Immature natural killer cell (primary cell): ENCODE measurements around the gene CIITA. TPM values are rescaled to one million over a fixed set of nuclear protein-coding genes. Genes with fewer than 3 reads are reported as not detected.

Source experiments
- DNase-seq, 3 donors: peaks; one replicate each; pipeline ENCODE4 v3.0.0; 2022; ENCODE audit warnings: mixed read lengths in 1 of 3
- H3K27ac Mint-ChIP-seq, 6 donors: one replicate each; pipeline ENCODE4 v1.8.0; 2020; ENCODE audit warnings: mixed read lengths in 6 of 6, mild to moderate bottlenecking in 5 of 6, inconsistent platforms in 4 of 6, moderate library complexity in 3 of 6
- H3K27me3 Mint-ChIP-seq, 3 donors: one replicate each; pipeline ENCODE4 v1.8.0; 2020 to 2021; ENCODE audit warnings: low read depth in 3 of 3, mild to moderate bottlenecking in 3 of 3, mixed read lengths in 3 of 3, moderate library complexity in 3 of 3, inconsistent platforms in 1 of 3
- H3K36me3 Mint-ChIP-seq, 3 donors: one replicate each; pipeline ENCODE4 v1.8.0; 2020; ENCODE audit warnings: mixed read lengths in 3 of 3, inconsistent platforms in 2 of 3, mild to moderate bottlenecking in 2 of 3
- H3K4me1 Mint-ChIP-seq, 2 donors: one replicate each; pipeline ENCODE4 v1.8.0; 2020; ENCODE audit warnings: inconsistent platforms in 2 of 2, mild to moderate bottlenecking in 2 of 2, mixed read lengths in 2 of 2, moderate library complexity in 1 of 2
- H3K4me3 Mint-ChIP-seq, 5 donors: one replicate each; pipeline ENCODE4 v1.8.0; 2020; ENCODE audit warnings: mild to moderate bottlenecking in 5 of 5, mixed read lengths in 5 of 5, inconsistent platforms in 3 of 5, moderate library complexity in 3 of 5
- H3K9me3 Mint-ChIP-seq, 6 donors: one replicate each; pipeline ENCODE4 v1.8.0; 2020; ENCODE audit warnings: mild to moderate bottlenecking in 6 of 6, mixed read lengths in 6 of 6, inconsistent platforms in 4 of 6, moderate library complexity in 3 of 6
- polyA plus RNA-seq, 3 donors: library from polyadenylated mRNA; unstranded; fragments of 300-500 nt; fragmentation: Illumina TruSeq; gene quantifications; one replicate each; pipeline ENCODE4 v1.2.3, GENCODE V29; 2021

The CIITA gene
- polyA plus RNA-seq, 3 donors from 2014 or later = 0.25 to 2.4 (median 1.7) TPM

GRCh38 chr16:10942352-10943063 is 65.5 kb downstream of the CIITA start, which contains the start of gene DEXI:
Gene DEXI, minus strand, starts transcription at chr16:10942468. Its CDS starts 463 bp downstream, at chr16:10942005.
- H3K27ac Mint-ChIP-seq = peak within 1 kb of the TSS; percentile 60 to 84 (median 78)
- no peaks in the 10 kb centered on the region for H3K36me3 Mint-ChIP-seq
- peaks cover 81 to 82% of the 10 kb centered on the region in 2 donors for H3K4me1 Mint-ChIP-seq
- H3K27me3 Mint-ChIP-seq = peaks cover 2 to 11% (median 5%) of the 10 kb centered on the region in 3 donors
- peak; percentile 94 to 95 (median 94) for DNase-seq
- no peaks in the 10 kb centered on the region for H3K9me3 Mint-ChIP-seq
- H3K4me3 Mint-ChIP-seq = peak within 1 kb of the TSS; percentile 89 to 93 (median 89)

- Mint-ChIP-seq H3K4me3 (peak overlapping the region; percentile 81 to 87 (median 83)), H3K27me3 (peaks cover 2 to 11% (median 5%) of the 10 kb centered on the region in 3 donors), H3K9me3 (no peaks in the 10 kb centered on the region), H3K36me3 (no peaks in the 10 kb centered on the region), H3K27ac (peak overlapping the region in 1 of 6 donors; percentile 74), H3K4me1 (peaks cover 76 to 77% of the 10 kb centered on the region in 2 donors)
- DNase-seq = no peak
Observed at GRCh38 chr16:10943064-10943353, 66.0 kb downstream of the CIITA start.

- H3K27me3 Mint-ChIP-seq = peaks cover 2 to 11% (median 5%) of the 10 kb centered on the region in 3 donors
- no peaks in the 10 kb centered on the region for H3K9me3 Mint-ChIP-seq
- DNase-seq = peak; percentile 95 to 96 (median 95)
- H3K36me3 Mint-ChIP-seq = no peaks in the 10 kb centered on the region
- peak within 1 kb of the TSS; percentile 53 to 93 (median 86) for H3K27ac Mint-ChIP-seq
- H3K4me3 Mint-ChIP-seq = peak within 1 kb of the TSS; percentile 81 to 93 (median 88)
- H3K4me1 Mint-ChIP-seq = peaks cover 66 to 71% of the 10 kb centered on the region in 2 donors
Observed at GRCh38 chr16:10944249-10945064, 67.5 kb downstream of the CIITA start, which contains the start of gene CLEC16A. Gene CLEC16A, plus strand, starts transcription at chr16:10944564. Its CDS starts 154 bp downstream, at chr16:10944718.

GRCh38 chr16:10945065-10945787 is 68.2 kb downstream of the CIITA start:
- Mint-ChIP-seq H3K9me3 (no peaks in the 10 kb centered on the region), H3K36me3 (no peaks in the 10 kb centered on the region), H3K4me1 (peaks cover 58 to 63% of the 10 kb centered on the region in 2 donors), H3K27me3 (peaks cover 2 to 10% (median 5%) of the 10 kb centered on the region in 3 donors), H3K27ac (peak overlapping the region; percentile 34 to 93 (median 76)), H3K4me3 (peak overlapping the region; percentile 81 to 93 (median 88))
- no peak for DNase-seq

GRCh38 chr16:10946308-10946707 is 69.3 kb downstream of the CIITA start:
- no peaks in the 10 kb centered on the region for H3K9me3 Mint-ChIP-seq
- no peaks in the 10 kb centered on the region for H3K36me3 Mint-ChIP-seq
- peak overlapping the region in 3 of 5 donors; percentile 81 to 88 (median 87) for H3K4me3 Mint-ChIP-seq
- peak overlapping the region in 1 of 6 donors; percentile 25 for H3K27ac Mint-ChIP-seq
- no peak for DNase-seq
- H3K4me1 Mint-ChIP-seq = peaks cover 48 to 52% of the 10 kb centered on the region in 2 donors
- H3K27me3 Mint-ChIP-seq = peaks cover 2 to 7% (median 5%) of the 10 kb centered on the region in 3 donors

- Mint-ChIP-seq H3K4me1 (peaks cover 44 to 48% of the 10 kb centered on the region in 2 donors), H3K36me3 (no peaks in the 10 kb centered on the region), H3K27me3 (peaks cover 2 to 5% (median 5%) of the 10 kb centered on the region in 3 donors), H3K27ac (no peak overlapping the region), H3K4me3 (peak overlapping the region in 1 of 5 donors; percentile 5), H3K9me3 (no peaks in the 10 kb centered on the region)
- no peak for DNase-seq
Observed at GRCh38 chr16:10947211-10947787, 70.3 kb downstream of the CIITA start.

- H3K4me3 Mint-ChIP-seq = no peak overlapping the region
- DNase-seq = no peak
- no peaks in the 10 kb centered on the region for H3K36me3 Mint-ChIP-seq
- H3K27me3 Mint-ChIP-seq = peaks cover 0 to 3% (median 2%) of the 10 kb centered on the region in 3 donors
- peak overlapping the region in 1 of 6 donors; percentile 16 for H3K27ac Mint-ChIP-seq
- H3K9me3 Mint-ChIP-seq = no peaks in the 10 kb centered on the region
- peaks cover 32 to 39% of the 10 kb centered on the region in 2 donors for H3K4me1 Mint-ChIP-seq
Observed at GRCh38 chr16:10949424-10949970, 72.5 kb downstream of the CIITA start.

- peaks cover 31 to 40% of the 10 kb centered on the region in 2 donors for H3K4me1 Mint-ChIP-seq
- no peak overlapping the region for H3K27ac Mint-ChIP-seq
- peaks cover 0 to 2% (median 0%) of the 10 kb centered on the region in 3 donors for H3K27me3 Mint-ChIP-seq
- no peak for DNase-seq
- H3K9me3 Mint-ChIP-seq = no peaks in the 10 kb centered on the region
- H3K4me3 Mint-ChIP-seq = no peak overlapping the region
- no peaks in the 10 kb centered on the region for H3K36me3 Mint-ChIP-seq
Observed at GRCh38 chr16:10950393-10950792, 73.4 kb downstream of the CIITA start.

GRCh38 chr16:10951026-10951425 is 74.0 kb downstream of the CIITA start:
- Mint-ChIP-seq H3K4me1 (peaks cover 26 to 33% of the 10 kb centered on the region in 2 donors), H3K4me3 (no peak overlapping the region), H3K27ac (peak overlapping the region in 1 of 6 donors; percentile 20), H3K27me3 (peaks cover 0 to 2% (median 0%) of the 10 kb centered on the region in 3 donors), H3K36me3 (no peaks in the 10 kb centered on the region), H3K9me3 (no peaks in the 10 kb centered on the region)
- no peak for DNase-seq

- H3K4me3 Mint-ChIP-seq = no peak overlapping the region
- H3K4me1 Mint-ChIP-seq = peaks cover 15 to 20% of the 10 kb centered on the region in 2 donors
- no peaks in the 10 kb centered on the region for H3K27me3 Mint-ChIP-seq
- H3K36me3 Mint-ChIP-seq = peaks cover 6% of the 10 kb centered on the region in 3 donors
- no peaks in the 10 kb centered on the region for H3K9me3 Mint-ChIP-seq
- no peak for DNase-seq
- peak overlapping the region in 1 of 6 donors; percentile 77 for H3K27ac Mint-ChIP-seq
Observed at GRCh38 chr16:10954903-10955302, 77.9 kb downstream of the CIITA start.

- peaks cover 0 to 1% (median 0%) of the 10 kb centered on the region in 3 donors for H3K27me3 Mint-ChIP-seq
- H3K9me3 Mint-ChIP-seq = no peaks in the 10 kb centered on the region
- H3K27ac Mint-ChIP-seq = no peak overlapping the region
- DNase-seq = no peak
- no peak overlapping the region for H3K4me3 Mint-ChIP-seq
- peaks cover 15 to 20% of the 10 kb centered on the region in 2 donors for H3K4me1 Mint-ChIP-seq
- peaks cover 11 to 18% (median 16%) of the 10 kb centered on the region in 3 donors for H3K36me3 Mint-ChIP-seq
Observed at GRCh38 chr16:10957771-10958482, 80.9 kb downstream of the CIITA start.

- Mint-ChIP-seq H3K27me3 (peaks cover 0 to 1% (median 0%) of the 10 kb centered on the region in 3 donors), H3K4me1 (peaks cover 12 to 15% of the 10 kb centered on the region in 2 donors), H3K27ac (no peak overlapping the region), H3K9me3 (no peaks in the 10 kb centered on the region), H3K36me3 (peaks cover 18 to 27% (median 22%) of the 10 kb centered on the region in 3 donors), H3K4me3 (no peak overlapping the region)
- DNase-seq = no peak
Observed at GRCh38 chr16:10959161-10959560, 82.2 kb downstream of the CIITA start.
